GF-D8 (cell line): Measurements from ENCODE around the gene FIG4.
"Not testable (repeated sequence)": the region's sequence is repeated elsewhere in the genome, so short reads cannot be mapped to it uniquely, and the experiment has no call there.

Experiments
- DNase-seq: peaks from one replicate; lab custom pipeline; 2025; lab: John Stamatoyannopoulos, UW

FIG4 gene

DNA sequence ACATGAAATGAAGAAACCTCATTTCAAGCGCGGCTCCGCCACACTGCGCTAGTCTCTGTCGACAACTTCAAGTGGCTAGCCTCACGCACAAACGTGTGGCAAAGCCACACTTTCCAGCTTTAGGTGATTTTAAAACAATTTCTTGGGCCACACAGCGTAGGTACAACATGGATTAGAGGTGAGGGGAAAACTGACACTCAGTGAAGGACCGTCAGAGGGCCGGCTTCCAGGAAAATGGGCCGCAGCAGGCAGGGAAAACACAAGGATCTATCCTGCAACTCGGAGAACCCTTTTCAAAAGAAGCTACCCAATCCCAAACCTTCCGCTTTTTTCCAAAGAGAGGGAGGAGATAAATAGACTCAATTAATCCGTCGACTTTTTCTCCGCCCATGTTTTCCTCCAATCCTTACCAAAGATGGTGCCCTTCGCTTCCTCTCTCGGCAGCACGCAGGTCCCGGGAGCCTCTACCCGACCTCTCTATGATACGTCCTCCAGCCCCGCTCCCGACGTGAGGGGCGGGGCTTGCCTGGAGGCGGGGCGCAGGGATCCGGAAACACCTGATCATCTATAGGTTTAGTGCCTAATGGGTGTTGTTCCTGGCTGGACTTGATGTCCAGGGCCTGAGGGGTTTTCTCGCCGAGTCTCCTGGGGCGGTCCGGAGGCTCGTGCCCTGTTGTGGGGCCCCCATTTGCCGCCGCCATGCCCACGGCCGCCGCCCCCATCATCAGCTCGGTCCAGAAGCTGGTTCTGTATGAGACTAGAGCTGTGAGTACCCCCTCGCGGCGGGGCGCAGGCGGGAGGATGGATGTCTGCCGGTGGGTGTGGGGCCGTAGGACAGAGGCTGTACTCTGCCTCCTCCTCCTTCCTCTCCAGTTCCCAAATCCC is at the start of gene FIG4, which contains the start of gene AK9:
TSS of gene FIG4 (plus strand) at position 560 of the 885 bp plus-strand sequence. CDS start at position 700, 140 bp downstream.
TSS of gene AK9 (minus strand) at position 466 of the 885 bp plus-strand sequence. CDS start 15,457 bp downstream, outside the sequence.
- peak; percentile 86 for DNase-seq

DNA sequence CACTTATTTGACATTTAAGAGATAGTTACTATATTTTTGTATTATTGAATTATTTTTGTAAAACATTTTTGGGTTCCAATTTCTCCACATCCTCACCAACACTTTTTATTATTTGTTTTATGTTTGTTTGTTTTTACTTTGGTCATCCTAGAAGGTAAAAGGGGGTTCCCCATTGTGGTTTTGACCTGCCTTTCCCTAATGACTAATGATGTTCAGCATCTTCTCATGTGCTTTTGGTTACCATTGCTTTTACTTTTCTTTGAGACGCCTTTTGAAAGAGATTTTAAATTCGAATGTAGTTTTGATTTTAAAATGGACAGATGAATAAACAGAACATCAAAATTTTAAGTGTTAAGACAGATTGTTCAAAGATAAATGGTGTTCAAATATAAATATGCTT is 47.0 kb upstream of the FIG4 start:
- DNase-seq = no peak

DNA sequence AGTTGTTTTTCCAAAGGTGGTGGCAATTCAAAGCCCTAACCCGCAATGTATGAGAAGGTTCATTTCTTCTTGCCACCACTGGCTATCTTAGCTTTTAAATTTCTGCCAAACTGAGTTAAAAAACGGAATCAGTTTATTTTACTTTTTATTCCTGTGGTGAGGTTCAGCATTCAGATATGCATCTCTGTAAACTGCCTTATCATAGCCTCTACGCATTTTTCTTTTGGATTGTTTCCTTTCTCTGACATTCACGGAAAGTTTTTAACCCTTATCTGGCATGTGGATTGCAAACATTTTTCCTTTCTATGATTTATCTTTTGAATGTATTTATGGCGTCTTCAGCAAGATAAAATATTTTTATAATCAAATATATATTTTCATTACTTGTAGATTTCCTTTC is 37.8 kb upstream of the FIG4 start:
- DNase-seq = no peak

DNA sequence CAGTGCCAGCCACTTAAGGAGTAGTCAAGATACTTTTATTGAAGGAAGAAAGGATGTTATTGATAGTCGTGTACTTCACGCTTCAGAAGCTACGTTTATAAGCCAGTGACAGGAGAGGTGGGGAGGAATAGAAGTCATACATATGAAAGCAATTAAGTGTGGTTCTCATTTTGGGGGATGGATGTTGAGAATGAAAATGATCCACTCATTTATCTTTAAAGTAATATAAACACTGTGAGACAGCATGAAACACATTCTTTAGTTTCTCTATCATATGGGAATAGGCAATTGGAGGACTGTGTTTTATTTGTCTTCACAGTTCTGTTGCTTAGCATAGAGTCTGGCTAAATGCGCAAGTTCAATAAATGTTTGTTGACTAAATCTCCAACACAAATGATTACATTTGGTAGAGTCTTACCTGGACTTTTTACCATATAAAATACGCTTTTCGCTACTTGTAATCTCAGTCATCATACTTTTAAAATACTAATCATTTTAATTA is 35.3 kb upstream of the FIG4 start:
- DNase-seq = no peak

DNA sequence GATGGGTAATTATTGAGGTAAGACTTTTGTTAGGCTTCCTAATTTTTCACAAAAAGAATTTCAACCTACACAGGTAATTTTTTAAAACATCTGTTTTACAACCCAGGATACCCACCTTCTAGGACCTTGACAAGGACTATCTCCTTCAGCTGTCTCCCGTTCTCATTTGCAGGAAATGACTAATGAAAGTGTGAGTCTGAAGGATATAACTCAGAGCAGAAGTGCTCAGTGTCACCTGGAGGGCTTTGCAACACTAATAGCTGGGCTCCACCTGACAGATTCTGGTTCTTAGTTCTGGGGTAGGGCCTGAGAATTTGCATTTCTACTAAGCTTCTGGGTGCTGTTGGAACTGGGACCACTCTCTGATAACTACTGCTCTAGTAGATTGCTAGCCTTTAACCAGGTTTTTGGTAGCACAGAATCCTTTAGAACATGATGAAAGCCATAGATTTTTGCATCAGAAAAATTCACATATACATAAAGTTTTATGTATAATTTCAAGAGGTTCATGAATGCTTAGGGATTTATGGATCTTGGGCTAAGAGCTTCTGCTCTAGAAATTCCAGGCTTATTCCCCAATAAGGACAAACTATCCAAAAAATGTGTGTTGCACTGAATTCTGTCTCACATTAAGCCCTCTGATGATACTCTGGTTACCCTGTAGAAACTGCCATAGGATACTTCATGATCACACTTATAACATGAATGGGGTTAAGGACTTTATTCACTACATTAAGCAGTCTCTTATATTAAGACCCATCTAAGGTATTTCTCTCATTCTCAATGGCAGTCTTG is 30.4 kb upstream of the FIG4 start:
- DNase-seq = no peak

DNA sequence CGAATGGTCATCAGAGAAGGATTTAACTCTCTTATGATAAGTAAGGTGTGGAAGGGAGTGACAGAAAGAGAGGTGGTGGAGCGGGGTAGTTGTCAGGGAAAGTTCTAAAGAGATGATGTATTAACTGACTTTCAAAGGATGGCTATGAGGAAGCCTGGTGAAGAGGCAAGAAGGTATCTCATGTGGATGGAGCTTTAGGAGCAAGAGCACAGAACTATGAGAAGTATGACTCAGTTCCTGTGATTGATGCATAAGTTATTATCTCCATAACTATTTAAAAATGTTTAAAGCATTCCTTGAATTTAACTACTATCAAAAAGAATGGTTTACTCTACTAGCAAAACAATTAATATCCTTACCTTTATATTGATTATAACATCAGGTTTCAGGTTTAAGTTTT is 28.9 kb upstream of the FIG4 start:
- DNase-seq = no peak

DNA sequence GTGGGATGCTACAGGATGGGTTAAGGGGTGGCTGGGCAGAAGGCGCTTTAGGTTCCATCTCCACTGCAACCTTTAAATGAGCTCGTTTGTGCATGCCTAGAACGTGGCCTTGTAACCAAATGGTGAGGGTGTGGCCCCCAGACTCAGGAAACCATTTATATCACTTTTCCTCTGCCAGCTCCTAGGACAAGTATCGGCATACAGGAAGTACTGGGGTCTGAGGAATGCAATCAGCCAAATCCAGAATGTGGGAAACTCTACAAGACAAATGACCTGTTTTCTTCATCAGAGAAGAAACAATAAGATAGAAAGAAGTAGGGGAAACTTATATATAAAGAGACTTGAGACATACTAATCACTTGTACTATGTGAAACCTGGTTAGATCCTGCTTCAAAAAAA is 21.3 kb upstream of the FIG4 start:
- DNase-seq = no peak

DNA sequence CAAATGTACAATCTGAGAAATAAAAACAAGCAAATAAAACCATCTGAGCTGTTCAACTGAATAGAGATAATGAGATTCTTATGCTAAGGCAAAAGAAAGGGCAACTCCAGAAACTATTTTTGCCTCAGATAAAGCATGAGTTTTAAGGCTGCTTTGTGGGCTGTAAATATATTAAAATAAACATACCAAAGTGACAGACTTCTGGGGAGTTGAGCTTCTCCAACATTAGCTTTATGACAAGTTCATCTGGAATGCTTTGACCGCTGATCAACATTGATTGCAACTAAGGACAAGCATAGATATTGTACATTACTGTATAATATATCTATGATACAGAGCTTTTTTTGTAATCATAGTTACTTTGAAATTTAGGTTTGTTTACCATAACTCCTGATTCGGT is 19.4 kb upstream of the FIG4 start:
- no peak for DNase-seq

DNA sequence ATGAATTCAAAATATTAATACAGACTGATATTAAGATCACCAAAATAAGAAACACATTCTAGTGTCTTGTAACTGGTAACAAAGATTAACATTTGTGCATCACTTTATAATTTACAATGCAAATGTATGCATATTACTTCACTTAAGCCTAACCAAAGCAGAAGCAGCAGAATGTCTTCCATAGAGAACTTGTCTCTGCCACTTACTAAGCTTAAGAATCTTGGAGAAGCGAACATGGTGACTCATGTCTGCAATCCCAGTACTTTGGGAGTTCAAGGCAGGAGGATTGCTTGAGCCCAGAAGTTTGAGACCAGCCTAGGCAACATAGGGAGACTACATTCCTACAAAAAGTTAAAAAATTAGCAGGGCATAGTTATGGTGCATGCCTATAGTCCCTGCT is 18.9 kb upstream of the FIG4 start:
- no peak for DNase-seq

DNA sequence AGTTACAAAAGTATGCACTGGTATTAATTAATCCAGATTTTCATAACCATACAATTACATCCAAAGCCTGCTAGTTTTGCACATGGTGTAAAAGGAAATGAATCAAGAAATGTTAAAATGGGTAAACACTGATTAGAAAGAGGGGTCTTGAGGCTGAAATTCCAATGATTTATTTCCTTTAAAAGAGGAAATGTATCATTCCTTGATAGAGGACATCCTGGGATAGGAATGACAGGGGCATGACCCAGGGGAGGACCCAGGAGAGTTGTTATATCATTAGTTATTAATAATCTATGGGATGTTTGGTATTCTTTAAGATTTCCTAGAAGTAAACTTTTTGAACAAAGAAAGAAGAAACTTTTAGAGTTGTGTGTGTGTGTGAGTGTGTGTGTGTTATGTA is 18.3 kb upstream of the FIG4 start:
- no peak for DNase-seq

DNA sequence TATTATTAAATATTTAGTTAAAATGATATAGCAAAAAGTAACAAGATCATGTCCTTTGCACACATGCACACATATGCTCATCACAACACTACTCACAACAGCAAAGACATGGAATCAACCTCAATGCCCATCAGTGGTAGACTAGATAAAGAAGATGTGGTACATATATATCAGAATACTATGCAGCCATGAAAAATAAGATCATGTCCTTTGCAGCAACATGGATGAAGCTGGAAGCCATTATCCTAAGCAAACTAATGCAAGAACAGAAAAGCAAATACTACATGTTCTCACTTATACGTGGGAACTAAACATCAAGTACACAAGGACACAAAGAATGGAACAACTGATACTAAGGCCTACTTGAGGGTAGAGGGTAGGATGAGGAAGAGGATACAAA is 14.4 kb upstream of the FIG4 start:
- DNase-seq = no peak

DNA sequence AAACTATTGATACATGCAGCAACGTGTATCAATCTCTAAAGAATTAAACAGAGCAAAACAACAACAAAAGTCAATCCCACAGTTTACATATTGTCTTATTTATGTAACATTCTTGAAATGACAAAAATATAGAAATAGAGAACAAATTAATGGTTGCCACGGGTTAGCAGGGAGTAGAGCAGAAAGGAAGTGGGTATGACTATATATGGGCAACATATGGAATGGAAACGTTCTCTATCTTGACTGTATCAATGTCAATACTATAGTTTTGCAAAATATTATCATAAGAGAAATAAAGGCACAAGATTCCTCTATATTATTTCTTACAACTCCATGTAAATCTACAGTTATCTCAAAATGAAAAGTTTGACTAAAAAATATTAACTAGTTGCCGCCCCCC is 12.9 kb upstream of the FIG4 start:
- DNase-seq = no peak

DNA sequence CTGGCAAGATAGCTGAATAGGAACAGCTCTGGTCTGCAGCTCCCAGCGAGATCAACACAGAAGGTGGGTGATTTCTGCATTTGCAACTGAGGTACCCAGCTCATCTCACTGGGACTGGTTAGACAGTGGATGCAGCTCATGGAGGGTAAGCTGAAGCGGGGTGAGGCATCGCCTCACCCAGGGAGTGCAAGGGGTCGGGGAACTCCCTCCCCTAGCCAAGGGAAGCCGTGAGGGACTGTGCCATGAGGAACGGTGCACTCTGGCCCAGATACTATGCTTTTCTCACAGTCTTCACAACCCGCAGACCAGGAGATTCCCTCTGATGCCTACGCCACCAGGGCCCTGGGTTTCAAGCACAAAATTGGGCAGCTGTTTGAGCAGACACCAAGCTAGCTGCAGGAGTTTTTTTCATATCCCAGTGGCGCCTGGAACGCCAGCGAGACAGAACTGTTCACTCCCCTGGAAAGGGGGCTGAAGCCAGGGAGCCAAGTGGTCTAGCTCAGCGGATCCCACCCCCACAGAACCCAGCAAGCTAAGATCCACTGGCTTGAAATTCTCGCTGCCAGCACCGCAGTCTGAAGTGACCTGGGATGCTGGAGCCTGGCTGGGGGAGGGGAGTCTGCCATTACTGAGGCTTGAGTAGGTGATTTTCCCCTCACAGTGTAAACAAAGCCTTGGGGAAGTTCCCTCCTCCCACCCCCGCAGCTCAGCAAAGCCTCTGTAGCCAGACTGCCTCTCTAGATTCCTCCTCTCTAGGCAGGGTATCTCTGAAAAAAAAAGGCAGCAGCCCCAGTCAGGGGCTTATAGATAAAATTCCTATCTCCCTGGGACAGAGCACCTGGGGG is 12.2 kb upstream of the FIG4 start:
- DNase-seq = not testable (repeated sequence)

DNA sequence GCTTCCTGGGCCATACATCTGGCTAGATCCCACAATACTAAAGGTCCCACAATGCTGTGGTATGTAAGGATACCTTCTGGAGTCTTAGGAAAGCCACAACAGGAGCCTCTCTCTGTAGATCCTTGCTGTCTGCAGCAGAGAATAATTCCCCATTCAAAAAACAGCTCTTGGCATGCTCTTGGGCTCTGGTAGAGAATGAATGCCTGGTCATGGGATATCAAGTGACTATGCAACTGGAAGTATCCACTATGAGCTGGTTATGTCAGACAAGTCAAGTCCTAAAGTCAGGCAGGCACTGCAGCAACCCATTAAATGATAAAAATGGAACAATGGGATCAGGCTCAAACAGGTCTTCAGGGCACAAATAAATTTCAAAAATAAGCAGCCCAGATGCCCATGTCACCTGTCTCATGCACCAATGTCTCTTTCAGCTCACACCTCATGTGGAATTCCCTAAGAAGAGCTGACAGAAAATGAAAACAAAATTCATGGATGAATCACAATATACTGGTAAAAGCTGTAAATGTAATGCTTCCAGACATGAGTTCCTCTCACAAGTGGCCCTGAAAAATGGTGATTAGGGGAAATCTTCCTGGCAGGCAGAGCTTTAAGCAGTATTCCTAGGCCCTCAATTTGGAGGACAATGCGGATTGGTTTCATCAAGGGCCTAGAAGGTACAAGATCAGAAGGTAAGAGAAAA is 4.4 kb upstream of the FIG4 start:
- DNase-seq = no peak

DNA sequence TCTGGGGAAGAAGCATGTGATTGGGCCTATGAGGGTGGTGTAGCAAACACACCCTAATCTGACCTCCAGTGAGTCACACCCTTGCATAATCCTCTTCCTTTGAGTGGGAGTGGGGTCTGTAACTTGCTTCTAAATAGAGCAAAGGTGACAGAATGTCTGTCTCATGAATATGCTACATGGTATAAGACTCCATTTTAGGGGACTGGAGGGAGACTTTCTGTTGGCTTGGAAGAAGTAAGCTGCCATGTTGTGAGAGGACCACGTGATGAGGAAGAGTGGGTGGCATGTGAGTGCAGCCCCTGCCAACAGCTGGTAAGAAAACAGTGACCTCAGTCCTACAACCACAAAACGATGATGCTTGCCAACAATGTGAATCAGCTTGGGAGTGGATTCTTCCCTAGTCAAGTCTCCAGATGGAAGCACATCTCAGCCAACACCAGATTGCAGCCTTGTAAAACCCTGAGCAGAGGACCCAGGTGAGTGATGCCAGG is 3.8 kb upstream of the FIG4 start:
- DNase-seq = peak; percentile 28

DNA sequence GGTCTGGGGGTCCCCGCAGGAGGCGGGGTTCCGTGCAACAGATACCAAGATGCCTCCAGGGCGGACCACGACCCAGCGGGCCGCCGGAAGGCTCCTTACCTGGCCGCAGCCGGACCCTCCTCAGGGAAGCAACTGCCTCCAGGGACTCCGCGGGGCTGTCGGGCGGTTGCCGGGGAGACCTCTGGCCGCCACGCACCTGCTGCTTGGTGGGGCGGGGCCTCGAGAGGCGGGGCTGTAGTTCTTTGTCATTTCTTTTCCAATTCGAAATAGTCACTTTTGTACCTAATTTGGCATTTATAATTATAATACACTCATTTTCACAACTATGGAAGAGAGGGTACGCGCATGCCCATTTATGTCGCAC is 741 bp upstream of the FIG4 start:
- peak; percentile 17 for DNase-seq

DNA sequence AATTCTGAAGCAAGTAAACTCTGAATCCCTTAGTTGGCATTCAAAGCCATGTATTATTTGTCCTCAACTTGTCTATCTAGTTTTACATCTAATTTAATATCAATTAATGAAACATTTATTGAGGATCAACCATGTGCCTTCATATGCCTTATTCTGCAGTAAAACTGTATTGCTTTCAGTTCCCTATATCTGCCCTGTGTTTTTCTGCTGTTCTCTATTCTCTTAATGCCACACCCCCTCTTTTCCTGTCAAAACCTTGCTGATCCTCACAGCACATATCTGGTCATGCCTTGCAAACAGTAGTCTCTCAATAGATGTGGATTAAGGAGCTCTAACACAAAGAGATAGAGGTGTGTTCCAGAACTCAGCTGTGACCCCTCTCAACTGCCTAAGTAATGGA is 2.0 kb downstream of the FIG4 start:
- no peak for DNase-seq

DNA sequence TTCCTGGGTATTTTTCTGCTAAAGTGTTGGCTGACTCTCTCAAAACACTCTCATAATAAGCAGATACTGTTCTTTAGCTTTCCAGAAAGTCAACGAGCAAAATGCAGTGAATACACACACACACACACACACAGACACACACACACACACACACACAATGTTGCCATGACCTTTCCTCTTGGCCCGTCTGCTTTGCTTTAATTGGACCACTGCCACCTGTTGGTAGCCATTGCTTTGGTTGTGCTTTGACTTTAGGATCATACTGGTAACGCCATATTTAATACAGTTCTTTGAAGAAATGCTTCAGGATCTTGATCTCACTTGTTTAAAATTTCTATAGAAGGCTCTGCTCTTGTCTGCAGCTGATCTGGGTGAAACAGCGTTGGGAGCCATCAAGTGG is 4.4 kb downstream of the FIG4 start:
- no peak for DNase-seq

DNA sequence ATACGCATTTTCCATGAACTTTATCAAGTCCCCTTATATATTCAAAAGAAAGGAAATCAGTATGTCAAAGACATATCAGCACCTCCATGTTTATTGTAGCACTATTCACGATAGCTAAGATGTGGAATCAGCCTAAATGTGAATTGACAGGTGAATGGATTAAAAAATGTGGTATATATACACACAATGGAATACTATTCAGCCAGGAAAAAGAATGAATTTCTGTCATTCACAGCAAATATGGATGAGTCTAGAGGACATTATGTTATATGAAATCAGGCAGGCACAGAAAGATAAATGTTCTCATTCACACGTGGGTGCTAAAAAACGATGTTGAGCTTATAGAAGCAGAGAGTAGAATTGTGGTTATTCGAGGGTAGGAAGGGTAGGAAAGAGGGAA is 5.3 kb downstream of the FIG4 start:
- DNase-seq = no peak

DNA sequence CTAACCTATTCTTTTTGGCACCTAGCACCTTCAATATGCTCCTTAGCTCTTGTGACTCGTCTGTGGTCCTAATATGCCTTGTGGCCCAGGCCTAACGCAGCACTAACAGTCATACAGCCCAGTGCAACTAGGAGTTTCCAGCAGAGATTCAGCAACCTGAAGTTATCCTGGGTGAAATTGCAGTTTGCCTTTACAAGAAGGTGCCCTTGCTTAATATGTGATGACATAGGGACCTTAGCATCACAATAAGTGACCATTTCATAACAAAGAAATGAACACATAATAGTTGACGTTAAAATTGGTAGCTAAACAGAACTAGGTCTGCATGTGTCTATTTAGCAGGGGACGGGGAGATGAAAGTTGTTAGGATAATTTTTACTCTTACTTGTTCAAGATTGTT is 10.1 kb downstream of the FIG4 start:
- DNase-seq = no peak

DNA sequence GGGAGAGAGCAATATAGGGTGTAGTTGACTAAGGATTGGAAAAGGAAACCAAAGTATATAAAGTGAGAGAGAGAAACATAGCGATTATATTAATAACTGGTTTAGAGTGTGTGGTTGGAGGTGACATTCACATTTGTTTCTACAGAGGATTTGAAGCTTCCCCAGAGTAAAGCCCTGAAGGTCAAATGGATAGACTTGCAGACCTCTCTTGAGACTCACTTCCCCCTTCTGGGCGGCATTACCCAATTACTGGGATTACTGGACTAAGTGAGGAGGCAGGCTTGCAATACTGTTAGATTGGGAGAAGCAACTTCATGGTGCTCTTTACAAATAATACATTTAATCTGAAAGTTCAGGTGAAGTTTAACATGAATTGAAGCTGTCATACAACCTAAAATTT is 10.7 kb downstream of the FIG4 start:
- no peak for DNase-seq
